Panc1 (cell line): ENCODE data around the gene MIPOL1.
"Not testable (repeated sequence)": the region's sequence is repeated elsewhere in the genome, so short reads cannot be mapped to it uniquely, and the experiment has no call there.

Experiments used
- CTCF ChIP-seq: fragments of 450-650 bp; IDR thresholded peaks from 2 replicates; pipeline ENCODE4 v1.5.1; 2017; ENCODE audit warnings: mild to moderate bottlenecking
- POLR2AphosphoS5 ChIP-seq: IDR thresholded peaks from 2 replicates; pipeline ENCODE4 v1.6.1; 2012; ENCODE audit warnings: mild to moderate bottlenecking, low read depth, low read length, moderate library complexity
- REST ChIP-seq, 2 experiments: IDR thresholded peaks; 2 replicates each; pipeline ENCODE4 v1.6.1; 2011 to 2012; ENCODE audit warnings: low read depth in 2 of 2, control low read depth in 1 of 2, low read length in 1 of 2, mild to moderate bottlenecking in 1 of 2, moderate library complexity in 1 of 2; ENCODE audit not compliant: insufficient read depth in 1 of 2
- TCF7L2 ChIP-seq: IDR thresholded peaks from 2 replicates; pipeline ENCODE4 v1.6.1; 2011; ENCODE audit warnings: mild to moderate bottlenecking, low read depth, low read length, inconsistent platforms

- TF ChIP-seq CTCF; POLR2AphosphoS5; REST (IDR thresholded peaks at IDR 0.05; ENCODE audit: insufficient read depth in 1 of 2, low read depth in 2 of 2, low read length in 1 of 2); TCF7L2: not testable (repeated sequence)
These were observed 13.2 kb upstream of the MIPOL1 start for GRCh38 chr14:37184520-37184919.
